Body of pancreas (tissue), 4 donors: ENCODE results near the gene RER1.

Experiments used
- CTCF ChIP-seq, 7 experiments: fragments of 450-650 bp in 4 of 7; fragments of 200-600 bp in 3 of 7; sonication (generic) in 3 of 7; IDR thresholded peaks; one replicate each; pipeline ENCODE4 v1.5.1; 2016 to 2019; ENCODE audit warnings: antibody characterized with exemption in 7 of 7
- POLR2A ChIP-seq, 3 donors: fragments of 450-650 bp; IDR thresholded peaks; one replicate each; pipeline ENCODE4 v1.6.1; 2016; ENCODE audit warnings: antibody characterized with exemption in 3 of 3, mild to moderate bottlenecking in 2 of 3

- TF ChIP-seq POLR2A (IDR thresholded peaks at IDR 0.05), result no peak
- no peak for TF ChIP-seq CTCF (IDR thresholded peaks at IDR 0.05)
Observed at GRCh38 chr1:2352341-2352896, 39.2 kb upstream of the RER1 start.
